ENCODE measurements around the gene HBD.
"Not testable (repeated sequence)": the region's sequence is repeated elsewhere in the genome, so short reads cannot be mapped to it uniquely, and the experiment has no call there.

HBD gene

GRCh38 chr11:5252192-5252918 lies 18.1 kb upstream of the HBD start:
- TF ChIP-seq, protein P1, sequence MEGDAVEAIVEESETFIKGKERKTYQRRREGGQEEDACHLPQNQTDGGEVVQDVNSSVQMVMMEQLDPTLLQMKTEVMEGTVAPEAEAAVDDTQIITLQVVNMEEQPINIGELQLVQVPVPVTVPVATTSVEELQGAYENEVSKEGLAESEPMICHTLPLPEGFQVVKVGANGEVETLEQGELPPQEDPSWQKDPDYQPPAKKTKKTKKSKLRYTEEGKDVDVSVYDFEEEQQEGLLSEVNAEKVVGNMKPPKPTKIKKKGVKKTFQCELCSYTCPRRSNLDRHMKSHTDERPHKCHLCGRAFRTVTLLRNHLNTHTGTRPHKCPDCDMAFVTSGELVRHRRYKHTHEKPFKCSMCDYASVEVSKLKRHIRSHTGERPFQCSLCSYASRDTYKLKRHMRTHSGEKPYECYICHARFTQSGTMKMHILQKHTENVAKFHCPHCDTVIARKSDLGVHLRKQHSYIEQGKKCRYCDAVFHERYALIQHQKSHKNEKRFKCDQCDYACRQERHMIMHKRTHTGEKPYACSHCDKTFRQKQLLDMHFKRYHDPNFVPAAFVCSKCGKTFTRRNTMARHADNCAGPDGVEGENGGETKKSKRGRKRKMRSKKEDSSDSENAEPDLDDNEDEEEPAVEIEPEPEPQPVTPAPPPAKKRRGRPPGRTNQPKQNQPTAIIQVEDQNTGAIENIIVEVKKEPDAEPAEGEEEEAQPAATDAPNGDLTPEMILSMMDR (IDR thresholded peaks at IDR 0.05; ENCODE audit: extremely low read depth, missing control alignments) = no peak
- DNase-seq (ENCODE audit: low spot score) = no peak

DNA sequence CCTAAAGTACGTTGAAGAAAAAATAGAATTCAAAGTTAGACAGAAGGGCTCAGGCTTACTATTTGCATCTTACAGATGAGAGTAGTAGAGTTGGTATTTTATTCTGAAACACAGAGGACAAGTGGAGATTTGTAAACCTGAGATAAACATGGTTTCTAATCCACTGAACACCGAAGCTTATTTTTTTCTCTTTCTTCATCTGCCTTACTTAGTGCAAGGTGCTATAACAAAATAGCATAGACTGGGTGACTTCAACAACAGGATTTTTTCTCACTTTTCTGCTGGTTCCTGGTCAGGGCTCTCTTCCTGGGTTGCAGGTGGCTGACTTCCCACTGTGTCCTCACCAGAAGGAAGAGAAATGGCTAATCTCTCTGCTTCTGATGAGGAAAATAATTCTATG lies 17.5 kb upstream of the HBD start:
- DNase-seq (ENCODE audit: low spot score) = no peak
- TF ChIP-seq, protein P1 (IDR thresholded peaks at IDR 0.05; ENCODE audit: extremely low read depth, missing control alignments) = no peak

- DNase-seq (ENCODE audit: low spot score) = no peak
- TF ChIP-seq, protein P1 (IDR thresholded peaks at IDR 0.05; ENCODE audit: extremely low read depth, missing control alignments) = no peak
These were observed 16.4 kb upstream of the HBD start for GRCh38 chr11:5250543-5251204.

DNA sequence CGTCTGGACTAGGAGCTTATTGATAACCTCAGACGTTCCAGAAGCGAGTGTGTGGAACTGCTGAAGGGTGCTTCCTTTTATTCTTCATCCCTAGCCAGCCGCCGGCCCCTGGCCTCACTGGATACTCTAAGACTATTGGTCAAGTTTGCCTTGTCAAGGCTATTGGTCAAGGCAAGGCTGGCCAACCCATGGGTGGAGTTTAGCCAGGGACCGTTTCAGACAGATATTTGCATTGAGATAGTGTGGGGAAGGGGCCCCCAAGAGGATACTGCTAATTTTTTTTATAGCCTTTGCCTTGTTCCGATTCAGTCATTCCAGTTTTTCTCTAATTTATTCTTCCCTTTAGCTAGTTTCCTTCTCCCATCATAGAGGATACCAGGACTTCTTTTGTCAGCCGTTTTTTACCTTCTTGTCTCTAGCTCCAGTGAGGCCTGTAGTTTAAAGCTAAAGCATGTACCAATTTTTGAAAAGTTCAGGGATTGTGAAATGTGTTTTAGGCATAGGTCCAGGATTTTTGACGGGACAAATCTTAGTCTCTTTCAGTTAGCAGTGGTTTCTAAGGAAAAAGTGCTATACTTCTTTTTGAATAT lies 15.6 kb upstream of the HBD start, which contains the start of gene HBG1:
Gene HBG1, minus strand, starts transcription at position 51 of the 590 bp plus-strand sequence. CDS start 53 bp downstream, outside the sequence.
- not testable (repeated sequence) for DNase-seq (ENCODE audit: low spot score)

DNA sequence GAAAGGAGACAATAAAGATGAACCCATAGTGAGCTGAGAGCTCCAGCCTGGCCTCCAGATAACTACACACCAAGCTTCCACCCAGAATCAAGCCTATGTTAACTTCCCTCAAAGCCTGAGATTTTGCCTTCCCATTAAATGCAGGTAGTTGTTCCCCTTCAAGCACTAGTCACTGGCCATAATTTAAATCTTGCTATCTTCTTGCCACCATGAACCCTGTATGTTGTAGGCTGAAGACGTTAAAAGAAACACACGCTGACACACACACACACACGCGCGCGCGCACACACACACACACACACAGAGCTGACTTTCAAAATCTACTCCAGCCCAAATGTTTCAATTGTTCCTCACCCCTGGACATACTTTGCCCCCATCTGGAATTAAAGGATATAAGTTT lies 14.2 kb upstream of the HBD start:
- DNase-seq (ENCODE audit: low spot score) = not testable (repeated sequence)

- TF ChIP-seq, protein P1 (IDR thresholded peaks at IDR 0.05; ENCODE audit: extremely low read depth, missing control alignments) = no peak
- no peak for DNase-seq (ENCODE audit: low spot score)
These were observed 13.3 kb upstream of the HBD start for GRCh38 chr11:5247472-5248192.

DNA sequence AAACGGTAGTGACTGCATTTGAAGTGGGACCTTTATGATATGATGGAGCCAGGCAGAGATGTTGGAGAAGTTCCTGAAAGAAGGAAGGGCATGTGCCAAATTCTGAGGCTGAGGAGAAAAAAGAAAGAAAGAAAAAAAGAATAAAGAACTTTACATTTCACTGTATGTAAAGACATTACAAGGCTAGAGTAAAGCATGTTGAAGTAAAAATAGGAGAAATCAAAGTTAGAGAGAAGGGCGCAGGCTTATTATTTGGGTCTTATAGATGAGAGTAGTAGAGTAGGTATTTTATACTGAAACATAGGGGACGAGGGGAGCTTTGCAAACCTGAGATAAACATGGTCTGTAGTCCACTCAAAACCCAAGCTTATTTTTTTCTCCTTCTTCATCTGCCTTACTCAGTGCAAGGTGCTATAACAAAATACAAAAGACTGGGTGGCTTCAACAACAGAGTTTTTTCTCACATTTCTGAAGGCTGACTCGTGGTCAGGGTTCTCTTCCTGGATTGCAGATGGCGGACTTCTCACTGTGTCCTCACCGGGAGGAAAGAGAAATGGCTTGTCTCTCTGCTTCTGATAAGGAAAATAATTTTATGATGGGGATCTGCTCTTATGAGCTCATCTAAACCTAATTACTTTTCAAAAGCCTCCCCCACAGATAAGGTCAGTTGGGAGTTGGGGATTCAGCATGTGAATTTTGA lies 12.6 kb upstream of the HBD start:
- DNase-seq (ENCODE audit: low spot score) = no peak
- TF ChIP-seq, protein P1 (IDR thresholded peaks at IDR 0.05; ENCODE audit: extremely low read depth, missing control alignments) = no peak
